Loucy (cell line): Measurements from ENCODE around the gene PCBP3.

Source experiments
- H2AFZ ChIP-seq: fragments of 200-600 bp; sonication (generic); 2 replicates; pipeline ENCODE4 v1.6.0; 2016; ENCODE audit warnings: antibody characterized with exemption, mild to moderate bottlenecking, low read length, moderate library complexity
- H3F3A ChIP-seq: fragments of 200-600 bp; 2 replicates; pipeline ENCODE4 v1.6.0; 2016; ENCODE audit warnings: antibody characterized with exemption, low read depth, mild to moderate bottlenecking
- H3K27me3 ChIP-seq: fragments of 200-600 bp; sonication (generic); 2 replicates; pipeline ENCODE4 v1.6.1; 2014; ENCODE audit warnings: low read length, mild to moderate bottlenecking; ENCODE audit not compliant: insufficient read depth, poor library complexity, severe bottlenecking
- H3K36me3 ChIP-seq: fragments of 200-600 bp; sonication (generic); 2 replicates; pipeline ENCODE4 v1.6.1; 2016; ENCODE audit warnings: low read length; ENCODE audit not compliant: insufficient read depth
- H3K4me1 ChIP-seq: fragments of 200-600 bp; sonication (generic); 2 replicates; pipeline ENCODE4 v1.5.1; 2014; ENCODE audit warnings: low read length, mild to moderate bottlenecking; ENCODE audit not compliant: insufficient read depth, poor library complexity, severe bottlenecking
- H3K4me2 ChIP-seq: fragments of 200-600 bp; sonication (generic); 2 replicates; pipeline ENCODE4 v1.6.0; 2014; ENCODE audit warnings: antibody characterized with exemption, low read length, low read depth, mild to moderate bottlenecking; ENCODE audit not compliant: poor library complexity, severe bottlenecking
- H3K4me3 ChIP-seq: fragments of 200-600 bp; sonication (generic); 2 replicates; pipeline ENCODE4 v1.5.1; 2014; ENCODE audit warnings: low read length, mild to moderate bottlenecking, mixed read lengths; ENCODE audit not compliant: poor library complexity, severe bottlenecking
- H3K79me2 ChIP-seq: fragments of 200-600 bp; sonication (generic); 2 replicates; pipeline ENCODE4 v1.6.1; 2014; ENCODE audit warnings: low read length; ENCODE audit not compliant: insufficient read depth
- H3K9ac ChIP-seq: fragments of 200-600 bp; sonication (generic); 2 replicates; pipeline ENCODE4 v1.6.0; 2014; ENCODE audit warnings: mild to moderate bottlenecking, low read depth, low read length, moderate library complexity; ENCODE audit not compliant: poor library complexity, severe bottlenecking
- H3K9me2 ChIP-seq: fragments of 200-600 bp; sonication (generic); replicated peaks from 2 replicates; pipeline ENCODE4 v1.6.1; 2016; ENCODE audit warnings: low read depth, low read length, mixed read lengths
- H3K9me3 ChIP-seq: fragments of 200-600 bp; sonication (generic); 2 replicates; pipeline ENCODE4 v1.6.1; 2014; ENCODE audit warnings: mild to moderate bottlenecking, antibody characterized with exemption, low read length, low read depth; ENCODE audit not compliant: insufficient read depth
- H4K20me1 ChIP-seq: fragments of 200-600 bp; sonication (generic); 2 replicates; pipeline ENCODE4 v1.6.0; 2014; ENCODE audit warnings: antibody characterized with exemption, low read length, mild to moderate bottlenecking; ENCODE audit not compliant: insufficient read depth, poor library complexity, severe bottlenecking
- EZH2phosphoT487 ChIP-seq: fragments of 200-600 bp; IDR thresholded peaks from 2 replicates; pipeline ENCODE4 v1.6.1; 2018; ENCODE audit warnings: antibody characterized with exemption, mild to moderate bottlenecking, moderate library complexity, borderline replicate concordance
- TF ChIP-seq, protein P1 (sequence below): fragments of 200-600 bp; sonication (generic); conservative IDR thresholded peaks from 2 replicates; pipeline ENCODE4 v1.5.1; 2014; ENCODE audit warnings: mild to moderate bottlenecking, antibody characterized with exemption, low read length

PCBP3 gene

DNA sequence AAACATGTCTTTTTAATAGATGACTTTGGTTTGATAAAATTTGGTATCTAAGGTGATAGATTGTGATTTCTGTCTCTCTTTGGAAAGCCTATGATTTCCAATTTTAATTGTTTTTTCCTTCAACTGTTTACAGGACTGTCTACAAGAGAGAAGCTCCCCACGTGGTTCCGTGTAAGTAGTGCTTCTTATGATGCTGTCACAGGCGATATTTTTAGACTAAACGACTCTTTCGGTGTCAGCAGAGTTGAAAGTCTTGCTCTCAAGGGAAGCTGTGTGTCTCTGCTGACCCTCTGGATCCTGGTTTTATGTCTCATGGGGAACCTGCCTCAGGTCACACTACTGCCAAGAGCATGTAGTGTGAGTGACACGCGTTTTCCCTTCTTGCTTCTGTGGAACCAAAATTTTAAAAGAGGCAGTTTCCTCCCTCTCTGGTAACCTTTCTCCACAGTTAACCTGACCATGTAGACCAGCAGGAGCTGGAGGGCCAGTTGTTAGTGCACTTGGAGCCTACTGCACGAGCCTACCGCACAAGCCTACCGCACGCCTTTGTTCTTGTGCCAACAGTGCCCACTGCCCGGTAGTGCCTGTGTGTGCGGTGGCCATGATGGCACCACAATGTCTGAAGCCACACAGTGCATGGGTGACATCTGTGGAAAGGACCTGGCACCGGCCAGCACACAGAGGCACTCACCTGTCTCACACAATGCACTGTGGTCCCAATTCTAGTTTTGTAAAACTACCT is 91.9 kb downstream of the PCBP3 start:
- Histone ChIP-seq H3F3A (peaks cover 5% of the 10 kb centered on the region; the same call in 1 of the 2 replicates), H3K36me3 (no peaks in the 10 kb centered on the region), H3K9me3 (no peaks in the 10 kb centered on the region), H3K4me2 (no peak overlapping the region), H2AFZ (no peak overlapping the region), H3K9me2 (no peaks in the 10 kb centered on the region), H3K27me3 (no peaks in the 10 kb centered on the region), H4K20me1 (no peaks in the 10 kb centered on the region), H3K79me2 (no peaks in the 10 kb centered on the region), H3K4me1 (peaks cover 10% of the 10 kb centered on the region), H3K4me3 (no peak overlapping the region), H3K9ac (no peak overlapping the region)
- TF ChIP-seq, protein P1, sequence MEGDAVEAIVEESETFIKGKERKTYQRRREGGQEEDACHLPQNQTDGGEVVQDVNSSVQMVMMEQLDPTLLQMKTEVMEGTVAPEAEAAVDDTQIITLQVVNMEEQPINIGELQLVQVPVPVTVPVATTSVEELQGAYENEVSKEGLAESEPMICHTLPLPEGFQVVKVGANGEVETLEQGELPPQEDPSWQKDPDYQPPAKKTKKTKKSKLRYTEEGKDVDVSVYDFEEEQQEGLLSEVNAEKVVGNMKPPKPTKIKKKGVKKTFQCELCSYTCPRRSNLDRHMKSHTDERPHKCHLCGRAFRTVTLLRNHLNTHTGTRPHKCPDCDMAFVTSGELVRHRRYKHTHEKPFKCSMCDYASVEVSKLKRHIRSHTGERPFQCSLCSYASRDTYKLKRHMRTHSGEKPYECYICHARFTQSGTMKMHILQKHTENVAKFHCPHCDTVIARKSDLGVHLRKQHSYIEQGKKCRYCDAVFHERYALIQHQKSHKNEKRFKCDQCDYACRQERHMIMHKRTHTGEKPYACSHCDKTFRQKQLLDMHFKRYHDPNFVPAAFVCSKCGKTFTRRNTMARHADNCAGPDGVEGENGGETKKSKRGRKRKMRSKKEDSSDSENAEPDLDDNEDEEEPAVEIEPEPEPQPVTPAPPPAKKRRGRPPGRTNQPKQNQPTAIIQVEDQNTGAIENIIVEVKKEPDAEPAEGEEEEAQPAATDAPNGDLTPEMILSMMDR: no peak
- no peak for TF ChIP-seq EZH2phosphoT487

DNA sequence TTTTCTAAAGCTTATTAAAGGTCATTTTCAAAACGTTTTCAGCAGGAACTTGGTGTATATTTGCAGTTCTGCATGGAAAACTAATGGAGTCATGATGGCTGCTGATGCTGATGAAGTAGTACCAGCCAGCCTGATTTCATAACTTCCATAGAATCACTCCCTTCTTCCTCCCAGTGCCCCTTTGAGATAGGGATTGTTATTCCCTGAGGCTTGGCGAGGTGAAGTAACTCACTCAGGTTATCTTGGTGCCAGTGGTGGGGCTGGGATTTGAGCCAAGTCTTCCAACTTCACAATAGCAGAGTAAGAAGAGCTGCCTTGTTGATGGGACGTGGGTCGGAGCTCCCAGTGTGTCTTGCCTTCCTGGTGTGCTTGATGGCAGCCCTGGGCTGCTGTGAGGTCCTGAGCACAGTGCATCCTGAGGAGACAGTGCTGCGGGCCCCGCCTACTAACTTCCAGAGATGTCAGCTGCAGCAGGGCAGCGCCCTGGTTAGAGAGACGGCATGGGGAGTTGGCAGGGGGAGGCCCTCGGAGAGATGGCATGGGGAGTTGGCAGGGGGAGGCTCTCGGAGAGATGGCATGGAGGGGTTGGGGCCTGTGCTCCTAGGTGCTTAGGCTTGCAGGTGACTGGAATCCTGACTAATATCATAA is 92.6 kb downstream of the PCBP3 start:
- Histone ChIP-seq H4K20me1 (no peaks in the 10 kb centered on the region), H3K4me1 (peaks cover 10% of the 10 kb centered on the region), H3K4me2 (no peak overlapping the region), H3K9me3 (no peaks in the 10 kb centered on the region), H3K9ac (no peak overlapping the region), H3K9me2 (no peaks in the 10 kb centered on the region), H3K4me3 (no peak overlapping the region), H2AFZ (no peak overlapping the region), H3K79me2 (no peaks in the 10 kb centered on the region), H3F3A (peaks cover 5% of the 10 kb centered on the region; the same call in 1 of the 2 replicates), H3K36me3 (no peaks in the 10 kb centered on the region), H3K27me3 (no peaks in the 10 kb centered on the region)
- no peak for TF ChIP-seq EZH2phosphoT487
- TF ChIP-seq, protein P1: no peak

DNA sequence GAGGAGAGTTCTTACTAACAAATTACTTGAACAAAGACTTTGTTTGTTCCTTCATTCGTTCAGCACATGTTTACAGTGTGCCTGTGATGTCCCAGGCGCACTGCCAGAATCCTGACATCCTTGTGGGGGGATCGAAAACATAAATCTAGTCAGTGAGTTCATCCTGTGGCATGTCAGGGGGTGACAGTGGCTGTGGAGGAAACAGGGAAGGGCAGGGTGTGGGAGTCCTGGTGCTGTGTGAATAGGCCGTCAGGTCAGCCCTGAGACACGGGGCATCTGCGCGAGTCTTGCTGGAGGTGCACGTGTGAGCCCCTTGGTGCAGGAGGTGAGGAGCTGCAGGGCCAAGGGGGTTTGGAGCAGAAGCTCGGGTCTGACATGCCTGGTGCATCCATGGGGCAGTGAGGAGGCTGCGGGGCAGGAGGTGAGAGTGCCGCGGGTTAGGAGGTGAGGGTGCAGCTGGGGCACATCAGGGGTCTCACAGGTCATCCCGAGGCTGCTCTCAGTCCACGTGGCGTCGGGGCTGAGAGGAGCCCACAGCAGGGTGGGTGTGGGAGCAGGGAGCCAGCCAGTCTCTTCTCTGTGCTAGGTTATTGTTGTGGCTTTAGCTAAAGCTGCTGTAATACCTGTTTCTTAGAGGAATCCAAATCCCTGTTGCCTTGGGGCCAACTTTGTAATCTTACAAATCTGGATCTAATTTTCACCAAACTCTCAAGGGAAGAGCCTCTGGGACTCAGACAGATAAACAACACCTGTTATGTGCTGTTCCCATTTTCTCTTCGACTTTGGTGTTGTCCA is 93.4 kb downstream of the PCBP3 start:
- Histone ChIP-seq H4K20me1 (no peaks in the 10 kb centered on the region), H3F3A (peaks cover 5% of the 10 kb centered on the region; the same call in 1 of the 2 replicates), H3K4me1 (peaks cover 10% of the 10 kb centered on the region), H3K36me3 (no peaks in the 10 kb centered on the region), H3K4me2 (no peak overlapping the region), H2AFZ (no peak overlapping the region), H3K9me3 (no peaks in the 10 kb centered on the region), H3K79me2 (no peaks in the 10 kb centered on the region), H3K9ac (no peak overlapping the region), H3K27me3 (no peaks in the 10 kb centered on the region), H3K9me2 (no peaks in the 10 kb centered on the region), H3K4me3 (no peak overlapping the region)
- no peak for TF ChIP-seq EZH2phosphoT487
- TF ChIP-seq, protein P1: no peak
